Naive B cell (primary cell): ENCODE results near the gene PDE10A. TPM values are rescaled to one million over a fixed set of nuclear protein-coding genes. Genes with fewer than 3 reads are reported as not detected.
A peak's percentile ranks its signal among the peaks of the same experiment; 100 is the strongest.
"Not testable (repeated sequence)": the region's sequence is repeated elsewhere in the genome, so short reads cannot be mapped to it uniquely, and the experiment has no call there.

ENCODE experiments used
- ATAC-seq, 2 donors: fragments of 150-1000 bp; cut with Tn5 transposase; 2 replicates each; pipeline ENCODE4 v1.10.0; 2021; ENCODE audit warnings: low read depth in 2 of 2, mild to moderate bottlenecking in 2 of 2, moderate library complexity in 2 of 2
- DNase-seq: peaks from one replicate; pipeline ENCODE4 v3.0.0; 2022
- H3K27ac Mint-ChIP-seq, 6 donors: one replicate each; pipeline ENCODE4 v1.8.0; 2020 to 2022; ENCODE audit warnings: mild to moderate bottlenecking in 6 of 6, mixed read lengths in 6 of 6, moderate library complexity in 5 of 6, inconsistent platforms in 2 of 6
- H3K27me3 Mint-ChIP-seq, 3 donors: one replicate each; pipeline ENCODE4 v1.8.0; 2021 to 2022; ENCODE audit warnings: mixed read lengths in 3 of 3, mild to moderate bottlenecking in 1 of 3
- H3K36me3 Mint-ChIP-seq, 2 donors: one replicate each; pipeline ENCODE4 v1.8.0; 2020 to 2022; ENCODE audit warnings: mixed read lengths in 2 of 2, inconsistent platforms in 1 of 2, mild to moderate bottlenecking in 1 of 2
- H3K4me1 Mint-ChIP-seq, 3 donors: one replicate each; pipeline ENCODE4 v1.8.0; 2020 to 2022; ENCODE audit warnings: mixed read lengths in 3 of 3, inconsistent platforms in 1 of 3, mild to moderate bottlenecking in 1 of 3, moderate library complexity in 1 of 3
- H3K4me3 Mint-ChIP-seq, 8 donors: one replicate each; pipeline ENCODE4 v1.8.0; 2020 to 2022; ENCODE audit warnings: mild to moderate bottlenecking in 8 of 8, mixed read lengths in 8 of 8, moderate library complexity in 8 of 8, inconsistent platforms in 2 of 8
- H3K9me3 Mint-ChIP-seq, 7 donors: one replicate each; pipeline ENCODE4 v1.8.0; 2020 to 2022; ENCODE audit warnings: mixed read lengths in 7 of 7, mild to moderate bottlenecking in 5 of 7, inconsistent platforms in 2 of 7, moderate library complexity in 1 of 7
- polyA plus RNA-seq, 6 donors: library from polyadenylated mRNA; unstranded; fragments of 300-500 nt; fragmentation: Illumina TruSeq; gene quantifications; one replicate each; pipeline ENCODE4 v1.2.3, GENCODE V29; 2021; ENCODE audit warnings: low read depth in 6 of 6

PDE10A gene
- polyA plus RNA-seq, 6 donors from 2014 or later = not detected

DNA sequence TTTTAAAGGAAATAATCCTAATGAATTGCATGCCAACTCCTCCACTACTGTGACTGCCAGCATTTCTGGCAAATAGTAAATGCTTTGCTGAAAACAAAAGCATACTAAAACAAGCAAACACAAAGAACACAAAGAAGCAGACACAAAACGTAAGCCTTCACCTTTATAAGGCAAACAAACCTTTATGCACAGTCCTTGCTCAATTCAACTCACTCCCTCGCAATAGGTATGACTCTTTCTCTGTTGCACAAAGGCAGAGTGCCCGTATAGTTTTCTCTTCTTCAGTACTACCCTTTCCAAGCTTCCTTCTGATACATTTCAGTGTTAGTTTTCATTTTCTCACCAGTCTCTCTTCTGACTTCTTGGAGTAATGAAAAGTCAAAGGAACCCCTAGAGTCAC is 63.9 kb downstream of the PDE10A start:
- H3K36me3 Mint-ChIP-seq = peaks cover 0 to 9% of the 10 kb centered on the region in 2 donors
- DNase-seq (no peak), ATAC-seq (no peak)
- peaks cover 0 to 20% (median 9%) of the 10 kb centered on the region in 7 donors for H3K9me3 Mint-ChIP-seq
- H3K4me1 Mint-ChIP-seq = no peaks in the 10 kb centered on the region
- no peak overlapping the region for H3K27ac Mint-ChIP-seq
- H3K27me3 Mint-ChIP-seq = no peaks in the 10 kb centered on the region
- H3K4me3 Mint-ChIP-seq = no peak overlapping the region

DNA sequence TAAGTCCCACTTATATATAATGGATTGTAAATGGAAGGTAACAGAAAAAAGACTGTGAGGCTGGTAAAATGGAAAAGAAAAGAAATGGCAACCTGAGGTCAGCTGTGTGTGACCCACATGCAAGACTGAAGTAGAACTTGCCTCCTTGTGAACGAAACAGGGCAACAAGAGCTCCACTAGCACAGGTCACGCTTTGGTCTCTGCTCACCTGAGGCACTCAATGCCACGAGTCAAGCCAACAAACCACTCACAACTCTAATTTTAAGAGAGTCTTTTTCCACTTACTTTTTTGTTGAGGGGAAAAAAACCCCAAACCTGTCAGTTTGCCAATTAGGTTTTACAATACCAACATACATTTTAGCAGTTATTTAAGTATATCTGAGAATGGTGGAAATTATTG is 65.2 kb downstream of the PDE10A start:
- H3K27me3 Mint-ChIP-seq = no peaks in the 10 kb centered on the region
- H3K27ac Mint-ChIP-seq = no peak overlapping the region
- no peaks in the 10 kb centered on the region for H3K4me1 Mint-ChIP-seq
- ATAC-seq (no peak), DNase-seq (no peak)
- H3K9me3 Mint-ChIP-seq = peaks cover 3 to 20% (median 10%) of the 10 kb centered on the region in 7 donors
- peaks cover 0 to 9% of the 10 kb centered on the region in 2 donors for H3K36me3 Mint-ChIP-seq
- no peak overlapping the region for H3K4me3 Mint-ChIP-seq

DNA sequence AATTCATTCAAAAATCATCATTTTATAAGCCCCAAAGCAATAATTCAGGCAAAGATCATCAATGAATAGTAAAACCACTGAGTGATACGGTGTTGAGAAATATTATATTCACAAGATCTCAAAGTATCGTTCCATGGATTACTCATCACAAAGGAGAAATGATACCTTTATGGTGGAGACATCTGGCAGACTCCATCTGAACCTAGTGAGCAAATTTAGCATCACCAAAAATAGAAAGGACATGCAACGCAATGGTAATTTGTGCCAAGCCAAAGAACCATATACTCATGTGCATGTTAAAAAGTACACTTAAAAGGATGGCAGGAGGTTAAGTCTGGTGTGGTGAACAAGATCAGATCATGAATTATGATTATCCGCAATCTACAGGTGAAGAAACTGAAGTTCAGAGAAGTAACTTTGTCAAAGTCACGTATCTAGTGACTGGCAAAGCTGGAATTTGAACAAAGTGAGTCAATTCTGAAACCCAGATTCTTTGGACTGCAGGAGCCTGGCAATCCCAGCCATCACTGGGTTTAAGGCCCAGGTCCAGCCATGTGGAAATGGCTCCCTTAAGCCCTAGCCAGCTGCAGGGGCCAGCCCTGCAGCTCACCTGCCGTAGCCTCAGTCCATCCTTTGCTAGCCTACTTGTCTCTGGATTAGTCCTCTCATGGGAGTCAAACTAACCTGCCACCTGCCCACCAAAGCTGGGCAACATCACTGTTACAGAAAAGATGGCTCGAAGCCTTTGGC is 68.3 kb downstream of the PDE10A start:
- H3K27ac Mint-ChIP-seq = no peak overlapping the region

DNA sequence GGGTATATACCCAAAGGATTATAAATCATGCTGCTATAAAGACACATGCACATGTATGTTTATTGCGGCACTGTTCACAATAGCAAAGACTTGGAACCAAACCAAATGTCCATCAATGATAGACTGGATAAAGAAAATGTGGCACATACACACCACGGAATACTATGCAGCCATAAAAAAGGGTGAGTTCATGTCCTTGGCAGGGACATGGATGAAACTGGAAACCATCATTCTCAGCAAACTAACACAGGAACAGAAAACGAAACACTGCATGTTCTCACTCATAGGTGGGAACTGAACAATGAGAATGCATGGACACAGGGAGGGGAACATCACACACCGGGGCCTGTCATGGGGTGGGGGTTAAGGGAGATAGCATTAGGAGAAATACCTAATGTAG is 70.1 kb downstream of the PDE10A start:
- H3K27ac Mint-ChIP-seq, H3K36me3 Mint-ChIP-seq, ATAC-seq, H3K27me3 Mint-ChIP-seq, DNase-seq, H3K4me1 Mint-ChIP-seq, H3K4me3 Mint-ChIP-seq: not testable (repeated sequence)
- peaks cover 2 to 19% (median 6%) of the 10 kb centered on the region in 7 donors for H3K9me3 Mint-ChIP-seq

More for the DNA sequence above, 68.3 kb downstream of the PDE10A start:
- H3K4me3 Mint-ChIP-seq = no peak overlapping the region
- peaks cover 3 to 19% (median 4%) of the 10 kb centered on the region in 7 donors for H3K9me3 Mint-ChIP-seq
- H3K4me1 Mint-ChIP-seq = no peaks in the 10 kb centered on the region
- DNase-seq (no peak), ATAC-seq (no peak)
- H3K27me3 Mint-ChIP-seq = no peaks in the 10 kb centered on the region
- no peaks in the 10 kb centered on the region for H3K36me3 Mint-ChIP-seq

DNA sequence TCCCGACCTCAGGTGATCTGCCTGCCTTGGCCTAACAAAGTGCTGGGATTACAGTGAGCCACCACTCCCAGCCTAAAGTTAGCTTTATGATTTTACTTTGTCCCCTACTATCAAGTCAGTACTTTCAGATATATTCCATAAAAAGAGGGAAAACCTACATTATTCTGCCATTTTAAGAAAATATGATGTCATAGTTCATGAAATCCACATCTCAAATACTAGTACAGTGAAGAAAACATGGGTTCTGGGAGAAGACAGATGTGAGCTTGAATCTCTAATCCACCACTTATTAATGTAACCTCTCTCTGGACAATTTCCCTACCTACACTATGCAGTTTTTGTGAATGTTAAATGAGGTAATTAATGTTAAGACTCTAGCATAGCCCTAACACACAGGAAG is 74.5 kb downstream of the PDE10A start:
- Mint-ChIP-seq H3K4me3 (no peak overlapping the region), H3K9me3 (peaks cover 6 to 28% (median 10%) of the 10 kb centered on the region in 7 donors), H3K27ac (no peak overlapping the region), H3K4me1 (no peaks in the 10 kb centered on the region), H3K36me3 (no peaks in the 10 kb centered on the region), H3K27me3 (no peaks in the 10 kb centered on the region)
- ATAC-seq = no peak
- DNase-seq = no peak

DNA sequence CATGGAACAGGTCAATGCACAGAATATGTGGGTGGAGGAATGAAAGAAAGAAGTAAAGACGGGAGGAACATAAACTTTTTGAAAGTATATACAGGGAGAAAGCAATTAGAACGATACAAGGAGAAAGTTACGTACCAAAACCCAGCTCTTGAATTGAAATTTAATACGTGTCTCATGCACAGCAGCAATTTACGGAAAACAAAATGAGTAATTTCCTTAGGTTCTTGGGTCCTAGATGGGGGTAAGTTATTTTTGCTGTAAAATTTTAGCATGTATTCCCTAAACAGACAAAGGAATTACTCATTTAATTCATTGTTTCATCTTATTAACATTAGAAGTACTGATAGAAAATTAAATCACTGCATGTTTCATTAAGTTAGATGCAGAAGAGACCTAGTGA is 75.8 kb downstream of the PDE10A start:
- DNase-seq = no peak
- Mint-ChIP-seq H3K4me3 (no peak overlapping the region), H3K36me3 (no peaks in the 10 kb centered on the region), H3K27me3 (no peaks in the 10 kb centered on the region), H3K9me3 (peaks cover 6 to 21% (median 9%) of the 10 kb centered on the region in 7 donors), H3K4me1 (no peaks in the 10 kb centered on the region), H3K27ac (no peak overlapping the region)
- ATAC-seq = no peak

DNA sequence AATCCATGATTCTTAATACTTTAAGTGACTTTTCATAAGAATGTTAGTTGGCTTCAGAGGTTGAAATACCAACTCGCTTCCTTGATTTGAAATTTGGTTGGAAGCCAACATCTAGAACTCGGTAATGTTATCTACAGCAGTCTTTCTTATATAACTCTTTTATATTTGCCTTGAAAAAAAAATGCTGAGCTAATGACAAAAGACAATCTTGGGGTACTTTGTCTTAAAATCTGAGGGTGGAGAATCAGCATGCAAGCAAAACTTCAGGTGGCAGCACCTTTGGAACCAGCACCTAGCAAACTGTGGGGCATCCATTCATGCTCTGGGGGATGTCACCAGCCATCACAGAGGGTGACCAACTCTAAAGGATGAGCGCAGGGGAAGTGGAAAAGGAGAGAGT is 76.3 kb downstream of the PDE10A start:
- Mint-ChIP-seq H3K4me1 (no peaks in the 10 kb centered on the region), H3K9me3 (peaks cover 6 to 21% (median 9%) of the 10 kb centered on the region in 7 donors), H3K36me3 (no peaks in the 10 kb centered on the region), H3K4me3 (no peak overlapping the region), H3K27me3 (no peaks in the 10 kb centered on the region), H3K27ac (no peak overlapping the region)
- DNase-seq = no peak
- ATAC-seq = no peak

DNA sequence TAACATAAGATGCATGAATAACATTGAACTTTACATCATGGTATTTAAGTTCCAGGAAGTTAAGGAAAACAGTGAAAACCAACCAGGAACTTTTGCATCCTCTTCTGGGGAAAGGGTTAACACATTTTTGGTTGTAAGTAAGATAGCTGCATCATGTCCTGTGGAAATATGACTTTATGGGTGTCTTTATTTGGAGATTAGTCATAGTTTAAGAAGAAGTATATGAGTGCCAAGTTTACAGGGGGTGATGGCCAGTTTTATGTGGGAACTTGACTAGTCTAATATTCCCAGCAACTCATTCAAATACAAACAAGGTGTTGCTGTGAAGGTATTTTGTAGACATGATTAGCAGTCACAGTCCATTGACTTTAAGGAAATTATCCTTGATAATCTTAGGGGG is 78.0 kb downstream of the PDE10A start:
- DNase-seq = no peak
- ATAC-seq = no peak
- no peaks in the 10 kb centered on the region for H3K36me3 Mint-ChIP-seq
- no peaks in the 10 kb centered on the region for H3K27me3 Mint-ChIP-seq
- H3K27ac Mint-ChIP-seq = no peak overlapping the region
- no peak overlapping the region for H3K4me3 Mint-ChIP-seq
- H3K9me3 Mint-ChIP-seq = peaks cover 6 to 21% (median 9%) of the 10 kb centered on the region in 7 donors
- no peaks in the 10 kb centered on the region for H3K4me1 Mint-ChIP-seq

DNA sequence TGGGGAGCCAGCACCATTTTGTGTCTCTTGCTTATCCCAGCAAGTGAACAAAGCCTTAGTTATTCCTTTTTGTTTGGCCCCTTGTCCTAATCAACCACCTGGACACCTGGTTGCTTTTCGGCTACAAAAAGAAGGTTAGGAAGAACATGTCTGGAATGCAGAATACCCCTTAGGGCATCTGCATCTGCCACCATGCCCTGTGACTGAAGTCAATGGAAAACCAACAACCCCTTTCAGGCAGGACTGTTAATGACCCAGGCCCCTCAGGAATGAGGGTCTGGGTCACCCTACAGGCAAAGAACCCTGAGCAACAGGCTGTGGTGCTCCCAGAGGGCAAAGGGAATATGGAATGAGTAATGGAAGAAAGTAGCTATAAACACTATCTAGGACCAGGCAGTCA is 78.5 kb downstream of the PDE10A start:
- no peaks in the 10 kb centered on the region for H3K27me3 Mint-ChIP-seq
- DNase-seq (no peak), ATAC-seq (no peak)
- H3K4me3 Mint-ChIP-seq = no peak overlapping the region
- no peaks in the 10 kb centered on the region for H3K36me3 Mint-ChIP-seq
- no peaks in the 10 kb centered on the region for H3K4me1 Mint-ChIP-seq
- H3K27ac Mint-ChIP-seq = peak overlapping the region in 1 of 6 donors; percentile 3
- H3K9me3 Mint-ChIP-seq = peaks cover 6 to 21% (median 9%) of the 10 kb centered on the region in 7 donors

DNA sequence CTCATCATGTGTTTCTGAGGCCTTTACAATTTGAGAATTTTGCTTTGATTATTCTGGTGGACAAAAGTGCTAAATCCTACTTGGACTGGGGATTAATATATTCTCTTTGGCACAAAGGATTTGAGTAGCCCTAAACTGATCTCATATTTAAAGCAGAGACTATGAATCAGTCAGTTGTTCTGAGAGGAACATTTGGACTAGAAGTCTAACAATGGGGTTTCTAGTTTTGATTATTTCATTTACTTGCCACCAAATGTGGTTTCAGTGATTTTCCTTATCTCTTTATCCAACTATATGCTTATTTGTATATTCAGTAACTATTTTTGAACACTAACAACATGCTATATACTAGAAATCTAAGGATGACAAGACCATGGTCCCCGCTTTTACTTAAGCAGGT is 81.4 kb downstream of the PDE10A start:
- Mint-ChIP-seq H3K27ac (no peak overlapping the region), H3K9me3 (peaks cover 3 to 21% (median 9%) of the 10 kb centered on the region in 7 donors), H3K36me3 (no peaks in the 10 kb centered on the region), H3K4me3 (no peak overlapping the region), H3K4me1 (no peaks in the 10 kb centered on the region), H3K27me3 (no peaks in the 10 kb centered on the region)
- DNase-seq (no peak), ATAC-seq (no peak)

DNA sequence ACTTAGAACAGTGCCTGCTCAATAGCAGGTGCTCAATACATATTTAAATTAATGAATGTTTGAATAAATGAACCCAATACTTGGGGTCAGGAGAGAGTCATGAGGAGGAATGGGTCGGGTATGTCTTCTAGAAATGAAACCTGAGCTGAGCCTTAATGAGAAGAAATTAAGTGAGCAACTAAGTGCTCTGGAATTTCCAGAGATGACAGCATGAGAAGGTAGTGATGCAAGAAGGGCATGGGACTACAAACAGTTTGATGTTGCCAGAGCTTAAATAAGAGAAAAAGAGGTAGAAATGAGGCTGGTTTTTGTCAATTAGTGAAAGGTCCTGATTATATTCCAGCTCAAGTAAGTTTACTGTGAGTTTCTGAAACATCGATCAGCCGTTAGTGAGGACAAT is 82.9 kb downstream of the PDE10A start:
- no peak for ATAC-seq
- no peak overlapping the region for H3K4me3 Mint-ChIP-seq
- peaks cover 1 to 8% (median 3%) of the 10 kb centered on the region in 7 donors for H3K9me3 Mint-ChIP-seq
- DNase-seq = no peak
- H3K36me3 Mint-ChIP-seq = no peaks in the 10 kb centered on the region
- H3K4me1 Mint-ChIP-seq = no peaks in the 10 kb centered on the region
- H3K27ac Mint-ChIP-seq = no peak overlapping the region
- no peaks in the 10 kb centered on the region for H3K27me3 Mint-ChIP-seq

DNA sequence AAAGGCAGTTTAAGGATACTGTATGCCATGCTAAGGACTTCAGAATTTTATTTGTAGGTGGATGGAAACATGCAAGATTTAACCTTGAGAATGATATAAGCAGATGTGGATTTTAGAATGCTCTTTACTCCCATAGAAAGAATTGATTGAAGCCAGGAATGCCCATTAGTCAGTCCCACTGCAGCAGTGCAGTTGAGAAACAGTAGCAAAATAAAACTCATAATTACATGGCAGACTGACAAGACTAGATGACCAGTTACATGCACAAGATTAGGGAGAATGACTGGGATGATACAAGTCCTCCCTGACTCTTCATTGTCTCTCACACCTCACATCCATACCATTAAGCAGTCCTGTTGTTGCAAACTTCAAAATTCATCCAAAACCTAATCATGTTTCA is 83.9 kb downstream of the PDE10A start:
- H3K9me3 Mint-ChIP-seq = peaks cover 0 to 2% (median 0%) of the 10 kb centered on the region in 7 donors
- no peaks in the 10 kb centered on the region for H3K36me3 Mint-ChIP-seq
- H3K27me3 Mint-ChIP-seq = no peaks in the 10 kb centered on the region
- no peaks in the 10 kb centered on the region for H3K4me1 Mint-ChIP-seq
- H3K27ac Mint-ChIP-seq = no peak overlapping the region
- H3K4me3 Mint-ChIP-seq = no peak overlapping the region
- ATAC-seq (no peak), DNase-seq (no peak)

DNA sequence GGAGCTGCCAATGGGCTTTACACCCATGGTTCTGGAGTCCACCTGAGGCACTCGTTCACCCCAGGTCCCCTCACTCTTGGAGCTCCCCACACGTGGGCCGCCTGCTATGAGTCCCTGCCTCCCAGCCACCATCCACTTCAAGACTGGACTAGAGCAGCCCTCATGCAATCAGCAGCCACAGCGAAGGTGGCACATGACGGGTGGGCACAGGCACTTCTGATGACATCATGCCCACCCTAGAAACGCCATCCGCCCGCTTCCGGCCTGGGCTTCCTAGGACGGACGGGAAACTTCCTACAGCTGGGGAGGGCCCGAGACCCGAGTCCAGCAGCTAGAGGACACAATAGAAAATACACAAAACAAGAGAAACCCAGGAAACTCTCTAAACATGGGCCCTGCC is 85.5 kb downstream of the PDE10A start:
- no peak for DNase-seq
- Mint-ChIP-seq H3K27ac (no peak overlapping the region), H3K36me3 (no peaks in the 10 kb centered on the region), H3K9me3 (no peaks in the 10 kb centered on the region), H3K27me3 (no peaks in the 10 kb centered on the region), H3K4me1 (no peaks in the 10 kb centered on the region), H3K4me3 (no peak overlapping the region)
- no peak for ATAC-seq

DNA sequence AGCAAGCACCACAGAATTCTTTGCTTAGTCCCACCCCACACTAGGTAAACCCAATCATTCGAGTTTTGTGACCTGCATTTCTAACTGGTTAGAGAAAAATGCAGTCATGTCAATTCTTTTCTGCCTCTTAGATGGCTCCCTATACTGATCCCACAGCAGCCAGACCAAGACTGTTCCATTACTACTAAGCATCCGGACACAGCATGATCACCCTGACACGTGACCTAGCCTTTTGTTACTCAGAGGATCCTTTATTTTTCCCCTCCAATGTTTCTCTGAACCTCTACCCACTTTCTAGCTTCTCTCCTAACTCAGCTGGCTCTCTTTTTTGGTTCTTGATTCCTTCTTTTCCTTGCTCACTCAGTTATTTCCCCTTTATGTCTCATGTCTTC is 87.9 kb downstream of the PDE10A start:
- Mint-ChIP-seq H3K27ac (no peak overlapping the region), H3K4me3 (no peak overlapping the region), H3K4me1 (peaks cover 0 to 5% (median 5%) of the 10 kb centered on the region in 3 donors), H3K27me3 (no peaks in the 10 kb centered on the region), H3K36me3 (no peaks in the 10 kb centered on the region), H3K9me3 (no peaks in the 10 kb centered on the region)
- no peak for DNase-seq
- no peak for ATAC-seq
